GM10266 (cell line): ENCODE data around the gene SLC36A4.
A peak's percentile ranks its signal among the peaks of the same experiment; 100 is the strongest.
"Not testable (repeated sequence)": the region's sequence is repeated elsewhere in the genome, so short reads cannot be mapped to it uniquely, and the experiment has no call there.

ENCODE experiments used
- DNase-seq: peaks from one replicate; pipeline ENCODE4 v3.0.0; 2012; ENCODE audit errors: extremely low spot score
- TF ChIP-seq, protein P1 (sequence below): IDR thresholded peaks from 2 replicates; pipeline ENCODE4 v1.5.1; 2012; ENCODE audit warnings: mild to moderate bottlenecking, low read depth; ENCODE audit not compliant: control insufficient read depth, insufficient read depth; ENCODE audit errors: missing control alignments

Gene SLC36A4

DNA sequence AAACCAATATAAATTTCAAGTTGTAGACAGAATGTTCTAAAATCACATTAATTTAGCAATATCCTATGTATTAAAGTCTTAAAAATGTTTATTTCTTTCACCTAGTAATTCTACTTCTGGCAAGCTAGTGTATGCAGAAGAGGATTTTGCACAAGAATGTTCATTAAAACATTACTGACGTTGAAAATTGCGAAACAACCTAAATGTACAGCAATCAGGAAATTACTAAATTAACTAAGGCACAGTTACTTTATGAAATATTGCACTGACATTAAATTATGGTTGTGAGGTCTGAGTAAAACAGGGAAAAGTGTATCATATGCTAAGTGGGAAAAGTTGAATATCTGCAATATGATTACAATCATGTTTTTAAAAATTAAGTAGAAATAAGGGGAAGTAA lies 4.1 kb downstream of the SLC36A4 start:
- DNase-seq: no peak
- TF ChIP-seq, protein P1, sequence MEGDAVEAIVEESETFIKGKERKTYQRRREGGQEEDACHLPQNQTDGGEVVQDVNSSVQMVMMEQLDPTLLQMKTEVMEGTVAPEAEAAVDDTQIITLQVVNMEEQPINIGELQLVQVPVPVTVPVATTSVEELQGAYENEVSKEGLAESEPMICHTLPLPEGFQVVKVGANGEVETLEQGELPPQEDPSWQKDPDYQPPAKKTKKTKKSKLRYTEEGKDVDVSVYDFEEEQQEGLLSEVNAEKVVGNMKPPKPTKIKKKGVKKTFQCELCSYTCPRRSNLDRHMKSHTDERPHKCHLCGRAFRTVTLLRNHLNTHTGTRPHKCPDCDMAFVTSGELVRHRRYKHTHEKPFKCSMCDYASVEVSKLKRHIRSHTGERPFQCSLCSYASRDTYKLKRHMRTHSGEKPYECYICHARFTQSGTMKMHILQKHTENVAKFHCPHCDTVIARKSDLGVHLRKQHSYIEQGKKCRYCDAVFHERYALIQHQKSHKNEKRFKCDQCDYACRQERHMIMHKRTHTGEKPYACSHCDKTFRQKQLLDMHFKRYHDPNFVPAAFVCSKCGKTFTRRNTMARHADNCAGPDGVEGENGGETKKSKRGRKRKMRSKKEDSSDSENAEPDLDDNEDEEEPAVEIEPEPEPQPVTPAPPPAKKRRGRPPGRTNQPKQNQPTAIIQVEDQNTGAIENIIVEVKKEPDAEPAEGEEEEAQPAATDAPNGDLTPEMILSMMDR: no peak

DNA sequence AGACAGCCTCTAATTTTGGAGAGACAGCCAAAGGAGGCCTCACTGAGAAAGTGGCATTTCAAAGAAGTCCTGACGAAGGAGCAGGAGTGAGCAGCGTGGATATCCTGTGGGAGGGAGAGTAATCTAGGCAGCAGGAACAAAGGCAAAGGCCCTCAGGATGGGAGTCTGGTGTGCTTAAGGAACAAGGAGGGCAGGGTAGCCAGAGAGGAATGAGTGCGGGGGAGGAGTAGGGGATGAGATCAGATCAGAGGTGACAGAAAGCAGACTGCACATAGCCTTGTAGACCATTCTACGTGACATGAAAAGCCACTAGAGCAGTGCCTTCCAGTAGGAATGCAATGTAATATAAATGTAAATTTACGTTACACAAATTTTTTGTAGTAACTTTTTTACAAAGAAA lies 5.6 kb downstream of the SLC36A4 start:
- no peak for DNase-seq

DNA sequence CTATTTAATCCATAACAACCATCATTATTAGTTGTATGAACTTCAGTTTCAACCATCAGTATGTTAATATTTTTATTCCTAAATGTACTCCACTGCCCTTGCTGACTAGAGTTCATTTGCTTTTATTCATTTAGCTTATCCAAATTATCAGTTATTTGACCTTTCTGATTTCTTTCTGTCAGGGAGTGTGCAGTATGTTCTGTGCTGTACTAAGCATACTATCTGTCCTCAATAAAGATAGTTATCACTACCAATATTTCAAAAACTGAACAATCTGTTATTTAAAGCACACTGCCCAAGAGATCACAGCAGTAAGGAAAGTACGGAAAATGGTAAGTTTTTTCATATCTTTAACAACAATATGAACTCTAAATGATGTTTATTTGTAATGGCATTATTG lies 8.3 kb downstream of the SLC36A4 start:
- no peak for DNase-seq

More for the DNA sequence above, 5.6 kb downstream of the SLC36A4 start:
- TF ChIP-seq, protein P1: no peak

DNA sequence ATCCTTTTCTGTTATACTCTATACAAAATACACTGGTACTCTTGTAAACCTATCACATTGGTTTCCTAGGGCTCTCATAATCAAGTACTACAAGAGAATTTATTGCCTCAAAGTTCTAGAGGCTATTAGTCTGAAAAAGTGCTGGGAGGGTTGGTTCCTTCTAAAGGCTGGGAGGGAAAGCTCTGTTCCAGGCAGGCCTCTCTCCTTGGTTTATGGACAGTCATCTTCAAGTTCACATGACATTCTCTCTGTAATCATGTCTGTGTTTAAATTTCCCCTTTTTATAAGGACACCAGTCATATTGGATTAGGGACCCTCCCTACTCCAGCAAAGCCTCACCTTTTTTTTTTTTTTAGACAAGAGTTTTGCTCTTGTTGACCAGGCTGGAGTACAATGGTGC lies 9.1 kb downstream of the SLC36A4 start:
- TF ChIP-seq, protein P1: no peak
- DNase-seq: no peak

More for the DNA sequence above, 8.3 kb downstream of the SLC36A4 start:
- TF ChIP-seq, protein P1: no peak

DNA sequence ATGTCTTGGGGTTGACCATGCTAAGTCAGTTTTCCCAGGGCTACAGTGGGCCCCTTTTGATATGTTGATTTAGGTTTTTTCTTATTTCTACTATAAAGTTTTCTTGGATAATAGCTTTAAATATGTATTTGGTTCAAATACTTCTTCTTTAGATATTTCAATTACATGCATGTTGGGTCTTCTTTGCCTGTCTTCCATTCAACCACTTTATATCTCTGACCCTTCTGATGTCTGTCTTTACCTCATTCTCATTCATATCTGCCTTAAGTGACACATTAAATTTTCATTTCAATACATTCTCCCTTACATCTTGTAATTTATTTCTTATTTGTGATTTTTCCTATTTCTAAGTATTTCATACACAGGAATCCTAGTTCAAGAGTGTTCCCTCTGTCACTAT lies 10.5 kb downstream of the SLC36A4 start:
- DNase-seq: no peak
- TF ChIP-seq, protein P1: no peak

DNA sequence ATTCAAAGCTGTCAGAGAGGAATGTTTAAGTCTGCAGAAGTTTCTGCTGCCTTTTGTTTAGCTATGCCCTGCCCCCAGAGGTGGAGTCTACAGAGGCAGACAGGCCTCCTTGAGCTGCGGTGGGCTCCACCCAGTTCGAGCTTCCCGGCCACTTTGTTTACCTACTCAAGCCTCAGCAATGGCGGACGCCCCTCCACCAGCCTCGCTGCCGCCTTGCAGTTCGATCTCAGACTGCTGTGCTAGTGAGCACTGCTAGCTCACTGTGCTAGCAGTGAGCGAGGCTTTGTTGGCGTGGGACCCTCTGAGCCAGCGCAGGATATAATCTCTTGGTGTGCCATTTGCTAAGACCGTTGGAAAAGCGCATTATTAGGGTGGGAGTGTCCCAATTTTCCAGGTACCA lies 19.9 kb downstream of the SLC36A4 start:
- DNase-seq: not testable (repeated sequence)

DNA sequence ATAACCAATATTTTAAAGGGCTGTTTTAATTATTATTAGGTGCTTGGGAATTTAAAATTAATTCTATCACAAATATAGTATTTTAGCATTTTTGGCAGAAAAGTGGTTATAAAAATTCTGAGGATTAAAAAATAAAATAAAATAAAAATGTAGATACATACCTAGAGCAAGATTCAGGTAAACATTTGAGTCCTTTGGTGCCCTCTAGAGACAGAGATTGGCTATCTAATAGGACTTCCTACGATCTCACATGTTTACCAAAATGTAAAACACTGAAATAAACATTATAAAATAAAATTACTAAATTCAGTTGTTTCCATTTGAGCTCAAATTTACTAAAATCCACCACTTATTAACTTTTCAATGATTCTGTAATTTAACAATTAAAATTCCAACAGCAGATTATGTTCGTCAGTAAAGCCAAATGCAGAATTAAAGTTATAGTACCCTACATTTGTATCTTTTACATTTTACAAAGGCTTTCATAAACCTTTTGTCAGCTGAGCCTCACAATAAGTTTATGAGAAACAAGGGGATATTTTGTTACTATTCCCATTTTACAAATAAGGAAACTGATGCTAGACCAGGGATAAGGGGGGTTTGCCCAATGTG lies 27.7 kb downstream of the SLC36A4 start:
- TF ChIP-seq, protein P1: peak; percentile 47
- no peak for DNase-seq

DNA sequence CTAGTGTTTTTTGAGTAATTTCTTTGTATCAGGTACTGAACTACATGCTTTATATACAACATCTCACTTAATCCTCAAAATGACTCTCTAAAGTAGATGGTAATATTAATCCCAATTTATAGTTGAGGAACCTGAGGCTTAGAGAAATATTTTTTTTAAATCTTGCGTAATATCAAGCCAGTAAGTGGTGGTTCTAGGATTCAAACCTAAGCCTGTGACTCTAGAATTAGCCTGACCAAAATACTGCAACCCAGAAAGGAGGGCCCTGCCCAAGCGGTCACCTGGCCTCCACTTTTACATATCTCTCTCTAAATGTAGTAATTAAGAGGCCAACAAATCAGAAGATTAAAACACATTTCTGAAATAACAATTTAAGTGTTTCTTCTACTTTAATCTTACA lies 28.6 kb downstream of the SLC36A4 start:
- DNase-seq: no peak
- TF ChIP-seq, protein P1: no peak
